HG03575 (cell line): ENCODE results near the gene CFAP43.
"Not testable (repeated sequence)": the region's sequence is repeated elsewhere in the genome, so short reads cannot be mapped to it uniquely, and the experiment has no call there.

Experiments
- ATAC-seq: cut with Tn5 transposase; IDR thresholded peaks from one replicate; pipeline ENCODE4 v1.9.1; 2021; ENCODE audit not compliant: unreplicated experiment, insufficient number of reproducible peaks, low FRiP score; ENCODE audit errors: extremely low read depth

Gene CFAP43

DNA sequence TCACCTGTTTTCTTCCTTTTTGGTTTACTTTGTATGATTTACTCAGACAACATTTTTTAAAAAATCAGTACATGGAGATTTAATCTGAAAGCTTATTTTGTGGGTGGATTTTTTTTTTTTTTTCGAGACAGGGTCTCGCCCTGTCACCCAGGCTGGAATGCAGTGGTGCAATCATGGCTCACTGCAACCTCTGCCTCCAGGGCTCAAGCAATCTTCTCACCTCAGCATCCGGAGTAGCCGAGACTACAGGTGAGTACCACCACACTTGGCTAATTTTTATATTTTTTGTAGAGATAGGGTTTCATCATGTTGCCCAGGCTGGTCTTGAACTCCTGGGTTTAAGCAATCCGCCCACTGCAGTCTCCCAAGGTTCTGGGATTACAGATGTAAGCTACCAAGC lies 25.1 kb upstream of the CFAP43 start:
- no peak for ATAC-seq

DNA sequence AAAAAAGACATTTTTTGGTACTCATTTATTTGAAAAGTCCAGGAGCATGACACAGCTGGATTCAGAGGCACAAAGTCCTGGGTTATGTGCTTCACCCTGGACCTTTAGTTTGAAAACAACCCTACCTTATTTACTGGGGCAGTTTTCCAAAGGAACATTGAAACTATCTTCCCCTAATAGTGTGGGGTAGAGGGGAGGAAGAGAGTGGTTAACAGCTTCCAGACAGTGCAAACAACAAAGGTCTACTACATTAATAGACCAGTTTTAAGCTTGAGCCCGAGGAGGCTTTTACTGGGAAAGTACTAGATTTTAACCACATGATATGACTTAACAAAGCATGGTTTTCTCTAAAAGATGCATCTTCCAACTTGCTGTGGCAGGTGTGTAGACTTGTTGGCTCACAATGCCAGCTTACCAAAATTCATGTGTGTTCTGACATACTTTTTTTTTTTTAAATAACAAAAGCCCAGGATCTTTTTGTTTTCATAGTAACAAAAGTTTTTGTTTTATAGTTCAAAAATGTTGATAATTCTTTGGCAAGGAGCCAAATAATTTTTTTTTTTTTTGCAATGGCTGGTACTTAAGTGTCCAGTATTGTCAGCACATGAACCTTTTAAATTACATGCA lies 24.3 kb upstream of the CFAP43 start:
- no peak for ATAC-seq

DNA sequence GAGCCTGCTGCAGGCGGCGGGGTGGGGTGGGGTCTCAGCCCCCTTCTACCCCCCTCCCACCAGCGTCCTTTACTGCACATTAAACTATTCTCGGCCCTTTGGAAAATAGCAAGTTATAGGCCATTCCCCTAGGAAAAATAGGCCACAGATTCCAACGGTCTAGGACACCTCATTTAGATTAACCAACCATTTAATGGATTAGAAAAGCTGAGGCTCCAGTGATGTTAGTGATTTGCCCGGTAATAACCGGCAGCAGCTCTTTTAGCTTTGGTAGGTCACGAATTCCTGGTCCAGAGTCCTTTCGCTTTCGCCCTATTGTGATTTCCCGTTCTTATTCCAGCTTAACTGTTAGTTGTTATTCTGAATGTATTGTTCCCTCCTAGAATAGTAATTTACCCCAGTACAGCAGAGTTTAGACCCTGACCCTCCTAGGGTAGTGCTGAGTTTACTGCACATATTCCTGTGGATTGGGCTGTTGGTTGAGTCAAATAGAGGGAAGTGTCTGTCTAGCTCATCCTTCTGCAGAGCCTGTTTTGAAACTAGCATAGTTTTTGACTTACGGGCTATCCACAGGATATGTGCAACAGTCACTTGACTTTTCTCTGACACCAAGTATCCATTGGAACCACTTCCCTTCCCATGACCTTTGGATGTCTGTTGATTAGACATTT lies 23.3 kb upstream of the CFAP43 start:
- no peak for ATAC-seq

DNA sequence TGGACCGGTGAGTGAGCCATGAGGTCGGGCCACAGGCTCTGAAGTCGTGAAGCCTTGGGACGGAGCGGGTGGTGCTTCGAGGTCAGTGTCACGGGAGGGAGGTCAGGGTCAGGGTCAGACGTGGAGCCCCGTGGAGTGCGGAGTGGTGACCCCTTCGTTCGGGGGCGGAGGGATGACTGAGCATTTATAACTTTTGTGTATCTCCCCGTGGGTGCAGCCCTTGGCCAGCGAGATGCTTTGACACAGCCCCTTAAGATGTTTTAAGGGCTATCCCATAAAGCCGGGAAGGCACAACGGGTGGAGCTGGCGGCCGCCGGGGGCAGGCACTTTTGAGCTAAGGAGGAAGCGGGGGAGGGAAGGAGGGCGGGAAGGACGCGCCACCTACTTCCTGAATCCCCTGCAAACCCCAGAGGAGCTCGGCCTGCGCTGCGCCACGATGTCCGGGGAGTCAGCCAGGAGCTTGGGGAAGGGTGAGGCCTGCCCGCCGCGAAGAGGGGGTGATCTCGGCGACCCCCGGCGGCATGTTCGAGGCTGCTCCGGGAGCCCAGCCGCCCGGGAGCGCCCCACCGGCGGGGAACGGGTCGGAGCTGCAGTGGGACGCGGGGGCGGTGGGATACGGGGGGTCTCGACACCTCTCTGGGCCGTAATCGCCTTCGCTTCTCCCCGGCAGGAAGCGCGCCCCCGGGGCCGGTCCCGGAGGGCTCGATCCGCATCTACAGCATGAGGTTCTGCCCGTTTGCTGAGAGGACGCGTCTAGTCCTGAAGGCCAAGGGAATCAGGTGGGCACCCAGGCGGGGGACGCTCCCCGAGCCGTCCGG lies 22.5 kb upstream of the CFAP43 start, which contains the start of gene GSTO1:
Gene GSTO1, plus strand, starts transcription at position 400 of the 818 bp plus-strand sequence. Its CDS starts 37 bp downstream, at position 437.
- ATAC-seq: no peak

DNA sequence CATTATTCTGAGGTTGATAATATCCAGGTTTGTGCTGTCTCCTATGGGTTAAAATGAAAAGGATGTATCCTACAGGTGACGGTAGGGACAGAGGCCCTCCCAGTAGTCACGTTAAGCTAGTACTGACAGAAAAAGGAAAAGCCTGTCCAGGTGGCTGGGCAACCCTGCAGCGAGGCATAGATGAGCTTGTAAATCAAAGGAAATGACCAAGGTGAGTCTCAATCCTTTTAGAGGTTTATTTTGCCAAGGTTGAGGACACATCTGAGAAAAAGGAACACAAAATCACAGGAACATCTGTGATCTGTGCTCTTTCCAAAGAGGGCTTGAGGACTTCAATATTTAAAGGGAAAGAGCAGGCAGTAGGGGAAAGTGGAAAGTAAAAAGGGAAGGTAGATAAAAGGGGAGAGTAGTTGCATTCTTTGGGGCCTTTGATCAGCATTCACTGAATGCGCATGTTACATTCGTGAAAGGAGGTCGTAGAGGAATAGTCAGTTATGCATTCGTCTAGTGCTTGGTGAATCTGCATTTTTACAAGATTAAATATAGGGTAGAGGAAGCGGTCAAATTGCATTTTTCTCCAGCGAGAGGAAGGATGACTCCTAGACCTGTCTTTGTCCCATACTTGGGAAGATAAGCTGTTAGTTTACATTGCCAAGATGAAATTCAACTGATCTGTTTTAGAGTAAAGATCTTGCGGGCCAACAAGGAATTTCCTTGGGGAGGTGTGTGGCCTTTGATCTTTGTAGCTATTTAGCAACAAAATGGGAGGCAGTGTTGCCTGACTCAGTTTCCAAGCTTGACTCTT lies 21.6 kb upstream of the CFAP43 start:
- ATAC-seq: no peak

DNA sequence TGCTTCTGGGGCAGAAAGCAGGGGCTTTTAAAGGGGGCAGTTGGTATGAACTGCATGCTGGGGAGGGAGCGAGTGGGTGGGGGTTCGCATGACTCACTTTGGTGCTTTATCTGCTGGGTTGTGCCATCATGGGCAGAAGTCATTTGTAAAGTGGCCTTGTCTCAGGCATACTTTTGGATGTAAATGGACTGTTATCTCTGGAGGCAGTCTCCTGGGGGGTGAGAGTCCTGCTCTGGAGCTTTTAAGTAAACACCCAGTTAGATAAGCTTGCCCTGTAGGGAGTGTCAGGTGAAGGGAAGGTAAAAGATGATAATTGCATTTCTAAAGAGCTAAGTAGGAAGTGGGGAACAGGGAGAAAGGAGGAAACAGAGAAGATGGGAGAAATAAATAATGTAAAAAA lies 20.9 kb upstream of the CFAP43 start:
- ATAC-seq: no peak

DNA sequence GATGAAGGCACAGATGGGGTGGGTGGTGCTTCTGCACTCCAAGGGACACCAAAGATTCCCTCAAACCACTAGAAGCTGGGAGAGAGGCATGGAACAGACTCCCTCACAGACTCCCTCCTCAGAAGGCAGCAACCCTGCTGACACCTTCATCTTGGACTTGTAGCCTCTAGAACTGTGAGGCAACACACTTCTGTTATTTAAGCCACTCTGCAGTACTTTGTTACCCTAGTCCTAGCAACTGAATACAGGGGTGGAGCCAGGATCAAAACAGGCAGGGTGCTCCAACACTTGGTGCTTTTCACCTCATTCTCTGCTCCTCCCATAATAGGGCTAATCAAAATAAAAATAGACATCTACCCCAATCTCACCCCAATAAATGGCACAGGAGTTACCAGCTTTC lies 20.2 kb upstream of the CFAP43 start:
- ATAC-seq: no peak

DNA sequence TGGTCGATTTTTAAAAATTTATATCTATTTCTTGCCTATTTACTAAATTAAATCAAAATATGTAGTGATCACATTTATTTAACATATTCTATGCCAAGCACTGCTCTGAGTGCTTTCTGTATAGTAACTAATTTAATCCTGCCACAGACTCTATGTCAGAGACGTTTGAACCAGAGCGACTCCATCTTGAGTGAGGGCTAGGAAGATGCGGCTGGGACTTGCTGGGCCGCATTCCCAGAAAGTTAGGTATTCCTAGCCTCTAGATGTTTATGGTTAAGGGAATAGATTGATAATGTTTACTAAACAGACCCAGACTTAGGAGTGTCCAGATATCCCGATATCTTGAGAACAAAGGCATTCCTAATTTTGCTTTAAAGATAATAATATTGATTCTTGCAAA lies 19.3 kb upstream of the CFAP43 start:
- ATAC-seq: no peak

DNA sequence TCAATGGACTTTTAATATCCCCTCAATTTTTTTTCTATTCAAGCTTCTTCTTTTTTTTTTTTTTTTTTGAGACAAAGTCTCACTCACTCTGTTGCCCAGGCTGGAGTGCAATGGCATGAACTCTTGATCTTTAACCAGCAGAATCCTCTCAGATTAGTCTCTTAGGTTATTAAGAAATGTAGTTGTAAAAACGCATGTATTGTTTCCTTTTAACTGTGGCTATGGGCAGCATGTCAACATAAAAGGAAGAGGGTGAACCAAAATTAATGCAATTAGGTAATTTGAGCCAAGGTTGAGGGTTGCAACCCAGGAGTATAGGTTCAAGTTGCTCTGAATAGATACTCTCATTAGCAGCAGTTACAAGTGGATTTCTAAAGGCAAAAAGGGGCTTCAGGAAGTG lies 18.2 kb upstream of the CFAP43 start:
- ATAC-seq: no peak

DNA sequence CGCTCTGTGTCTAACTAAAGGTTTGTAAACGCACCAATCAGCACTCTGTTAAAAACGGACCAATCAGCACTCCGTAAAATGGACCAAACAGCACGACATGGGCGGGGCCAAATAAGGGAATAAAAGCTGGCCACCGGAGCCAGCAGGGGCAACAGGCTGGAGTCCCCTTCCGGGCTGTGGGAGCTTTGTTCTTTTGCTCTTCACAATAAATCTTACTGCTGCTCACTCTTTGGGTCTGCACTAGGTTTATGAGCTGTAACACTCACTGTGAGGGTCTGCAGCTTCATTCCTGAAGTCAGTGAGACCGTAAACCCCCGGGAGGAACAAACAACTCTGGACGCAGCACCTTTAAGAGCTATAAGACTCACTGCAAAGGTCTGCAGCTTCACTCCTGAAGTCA lies 16.8 kb upstream of the CFAP43 start:
- not testable (repeated sequence) for ATAC-seq

DNA sequence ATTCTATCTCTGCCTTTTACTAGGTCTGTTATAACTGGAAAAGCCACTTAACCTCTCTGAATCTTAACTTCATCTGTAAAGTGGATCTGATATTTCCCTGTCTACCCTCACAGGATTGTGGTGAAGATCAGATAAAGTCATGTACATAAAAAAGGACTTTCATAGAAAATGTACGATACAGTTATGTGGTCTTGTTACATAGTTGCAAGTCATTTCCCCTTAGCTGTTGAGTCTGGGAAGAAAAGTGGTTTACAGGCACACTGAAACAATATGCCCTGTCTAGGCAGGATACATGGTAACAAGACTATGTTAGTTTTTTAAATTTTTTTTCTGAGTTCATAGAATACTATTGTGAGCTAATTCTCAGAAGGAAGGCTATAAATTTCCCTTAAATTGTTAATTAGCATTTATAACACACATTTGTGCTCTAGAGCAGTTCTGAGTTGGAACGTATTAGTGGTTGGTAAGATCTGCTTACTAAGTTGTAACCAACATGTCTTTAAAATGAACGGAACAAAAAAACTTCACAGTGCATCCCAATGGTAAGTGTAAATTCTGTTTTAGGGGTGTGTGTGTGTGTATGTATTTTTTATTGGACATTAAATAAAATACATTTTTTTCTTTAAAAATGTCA lies 15.5 kb upstream of the CFAP43 start:
- ATAC-seq: no peak

DNA sequence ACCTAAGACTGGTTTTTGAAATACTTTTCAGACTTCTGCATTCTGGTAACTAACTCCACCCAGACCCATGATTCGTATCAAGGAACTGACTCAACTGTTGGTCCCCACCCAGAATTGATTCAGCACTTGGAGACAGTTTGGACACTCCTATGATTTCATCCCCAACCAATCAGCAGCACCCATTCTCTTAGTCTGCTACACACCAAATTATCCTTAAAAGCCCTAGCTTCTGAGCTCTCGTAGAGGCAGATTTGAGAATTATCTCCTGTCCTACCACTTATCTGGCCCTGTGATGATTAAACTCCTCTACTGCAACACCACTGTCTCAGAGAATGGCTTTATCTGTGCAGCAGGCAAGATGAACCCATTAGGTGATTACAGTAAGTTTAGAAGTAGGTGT lies 14.8 kb upstream of the CFAP43 start:
- ATAC-seq: no peak

DNA sequence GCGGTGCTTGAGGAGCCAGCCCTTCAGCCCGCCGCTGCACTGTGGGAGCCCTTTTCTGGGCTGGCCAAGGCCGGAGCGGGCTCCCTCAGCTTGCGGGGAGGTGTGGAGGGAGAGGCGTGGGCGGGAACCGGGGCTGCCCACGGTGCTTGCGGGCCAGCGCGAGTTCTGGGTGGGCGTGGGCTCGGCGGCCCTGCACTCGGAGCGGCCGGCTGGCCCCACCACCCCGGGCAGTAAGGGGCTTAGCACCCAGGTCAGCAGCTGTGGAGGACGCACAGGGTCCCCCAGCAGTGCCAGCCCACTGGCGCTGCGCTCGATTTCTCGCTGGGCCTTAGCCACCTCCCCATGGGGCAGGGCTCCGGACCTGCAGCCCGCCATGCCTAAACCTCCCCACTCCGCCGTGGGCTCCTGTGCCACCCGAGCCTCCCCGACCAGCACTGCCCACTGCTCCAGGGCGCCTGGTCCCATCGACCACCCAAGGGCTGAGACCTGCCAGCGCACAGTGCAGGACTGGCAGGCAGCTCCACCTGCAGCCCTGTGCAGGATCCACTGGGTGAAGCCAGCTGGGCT lies 13.0 kb upstream of the CFAP43 start:
- no peak for ATAC-seq

DNA sequence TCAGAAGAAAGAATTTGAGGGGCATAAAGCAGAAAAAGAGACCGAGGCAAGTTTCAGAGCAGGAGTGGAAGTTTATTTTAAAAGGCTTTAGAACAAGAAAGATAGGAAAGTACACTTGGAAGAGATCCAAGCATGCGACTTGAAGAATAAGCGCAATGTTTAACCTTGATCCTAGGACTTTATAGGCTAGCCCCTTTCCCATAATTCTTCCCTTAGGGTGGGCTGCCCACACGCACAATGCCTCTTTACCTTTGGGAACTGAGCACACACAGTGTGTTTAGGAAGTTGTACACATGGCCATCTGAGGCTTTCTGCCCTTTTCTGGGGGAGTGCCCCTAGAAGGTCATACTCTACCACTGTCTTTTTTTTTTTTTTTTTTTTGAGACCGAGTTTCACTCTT lies 11.3 kb upstream of the CFAP43 start:
- ATAC-seq: no peak

DNA sequence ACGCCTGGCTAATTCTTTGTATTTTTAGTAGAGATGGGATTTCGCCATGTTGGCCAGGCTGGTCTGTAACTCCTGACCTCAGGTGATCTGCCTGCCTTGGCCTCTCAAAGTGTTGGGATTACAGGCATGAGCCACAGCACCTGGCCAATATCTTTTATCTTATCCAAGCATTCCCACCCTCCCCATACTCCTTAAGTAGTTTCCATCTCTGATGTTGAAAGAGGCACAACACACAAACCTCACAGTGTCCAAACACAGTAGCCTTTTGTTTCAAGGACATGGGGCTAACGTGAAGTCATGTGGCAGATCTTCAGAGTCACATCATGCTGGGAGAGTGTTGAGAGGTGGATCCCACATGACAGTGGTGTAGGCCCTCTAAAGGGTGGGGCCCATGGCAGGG lies 10.8 kb upstream of the CFAP43 start:
- ATAC-seq: not testable (repeated sequence)

DNA sequence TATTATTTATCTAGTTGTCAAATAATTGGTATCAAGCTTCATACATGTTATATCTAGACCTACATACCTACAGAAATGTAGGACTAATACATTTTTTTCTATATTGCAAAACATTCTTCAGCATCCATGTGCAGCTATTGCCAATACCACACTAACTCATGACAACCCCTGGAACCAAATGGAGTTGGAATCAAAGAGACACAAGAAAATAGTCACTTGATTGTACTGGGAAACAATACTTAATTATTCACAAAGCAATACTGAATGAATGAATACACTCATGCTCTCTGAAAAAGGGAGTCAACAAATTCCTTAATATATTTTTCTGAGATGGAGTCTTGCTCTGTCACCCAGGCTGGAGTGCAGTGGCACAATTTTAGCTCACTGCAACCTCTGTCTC lies 10.4 kb upstream of the CFAP43 start:
- no peak for ATAC-seq

DNA sequence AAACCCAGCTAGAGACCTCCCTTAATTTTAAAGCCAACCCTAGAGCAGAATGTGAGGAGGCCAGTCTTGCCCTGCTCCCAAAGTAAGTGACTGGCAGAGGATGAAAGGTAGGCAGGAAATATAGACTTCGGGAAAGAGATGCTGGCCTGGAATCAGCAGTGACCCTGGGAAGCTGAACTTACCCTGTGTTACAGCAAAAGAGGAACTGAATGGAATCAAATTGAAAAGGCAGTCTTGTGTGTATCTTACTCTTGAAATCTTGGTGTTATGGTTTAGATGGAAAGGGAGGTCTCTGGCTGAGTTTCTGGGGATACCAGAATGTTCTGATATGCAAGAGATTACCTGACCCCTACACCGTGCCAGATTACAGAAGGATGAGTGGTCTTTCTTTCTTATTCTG lies 7.9 kb upstream of the CFAP43 start:
- ATAC-seq: no peak

DNA sequence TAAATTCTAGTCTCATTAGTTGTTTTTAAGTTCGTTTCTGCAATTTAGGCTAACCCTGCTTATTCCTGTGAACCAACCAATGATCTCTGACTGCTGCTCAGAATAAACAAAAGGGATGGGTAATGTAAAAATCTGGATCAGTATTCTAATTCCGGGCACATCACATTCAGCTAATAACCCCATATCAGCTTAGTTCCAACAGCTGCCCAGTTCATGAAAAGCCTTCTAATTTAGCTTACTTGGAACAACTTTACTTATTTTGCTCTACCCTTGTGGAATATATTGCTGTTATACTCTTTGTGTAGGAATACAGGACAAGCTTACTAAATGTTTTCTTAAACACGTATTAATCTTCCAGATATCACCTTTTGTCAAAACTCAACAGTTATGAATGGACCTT lies 3.6 kb upstream of the CFAP43 start:
- no peak for ATAC-seq

DNA sequence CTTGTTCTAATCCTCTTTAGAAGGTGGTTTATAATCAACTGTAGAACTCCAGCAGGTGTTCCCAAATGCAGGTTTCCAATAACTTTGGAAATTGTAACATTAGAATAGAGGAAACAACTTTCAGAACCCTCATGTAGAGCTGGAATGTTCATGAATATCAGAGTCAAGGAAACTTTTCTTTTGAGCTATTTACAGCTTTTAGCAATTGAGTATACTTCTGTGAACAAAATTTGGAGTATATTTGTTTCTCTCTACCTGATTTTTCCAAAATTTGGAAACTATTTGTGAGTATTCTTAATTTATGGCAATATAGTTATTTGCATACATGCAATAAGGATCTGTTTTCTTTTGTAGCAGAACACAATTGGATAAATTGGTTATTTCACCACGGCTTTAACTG lies 2.8 kb upstream of the CFAP43 start:
- ATAC-seq: no peak
